Activated CD8-positive, alpha-beta T cell treated with anti-CD3 and anti-CD28 coated beads for 36 hours (primary cell): ENCODE data around the gene CRYL1. TPM values are rescaled to one million over a fixed set of nuclear protein-coding genes. Genes with fewer than 3 reads are reported as not detected.

Source experiments
- ATAC-seq: fragments of 200-7000 bp; cut with Tn5 transposase; one replicate; pipeline ENCODE4 v1.10.0; 2021; ENCODE audit warnings: mild to moderate bottlenecking, moderate library complexity
- CTCF ChIA-PET: fragments of 350-600 bp; sonication (Branson Sonifier 250); formaldehyde crosslinking; loops from one replicate; lab custom pipeline; 2021; ENCODE audit warnings: antibody characterized with exemption; lab: Charles Lee
- POLR2A ChIA-PET: fragments of 350-600 bp; sonication (Branson Sonifier 250); formaldehyde crosslinking; loops from one replicate; lab custom pipeline; 2021; ENCODE audit warnings: antibody characterized with exemption; lab: Charles Lee
- DNase-seq: peaks from one replicate; pipeline ENCODE4 v3.0.0-alpha.2; 2020
- H3K27ac Mint-ChIP-seq: one replicate; pipeline ENCODE4 v1.8.0; 2021; ENCODE audit warnings: mild to moderate bottlenecking, mixed read lengths
- H3K27me3 Mint-ChIP-seq: one replicate; pipeline ENCODE4 v1.8.0; 2021; ENCODE audit warnings: mixed read lengths
- H3K36me3 Mint-ChIP-seq: one replicate; pipeline ENCODE4 v1.8.0; 2021; ENCODE audit warnings: low read depth, mixed read lengths
- H3K4me1 Mint-ChIP-seq: one replicate; pipeline ENCODE4 v1.8.0; 2021; ENCODE audit warnings: low read depth, mixed read lengths
- H3K4me3 Mint-ChIP-seq: one replicate; pipeline ENCODE4 v1.8.0; 2021; ENCODE audit warnings: mild to moderate bottlenecking, moderate library complexity, mixed read lengths
- H3K9me3 Mint-ChIP-seq: one replicate; pipeline ENCODE4 v1.8.0; 2021; ENCODE audit warnings: mixed read lengths
- intact Hi-C: fragments of 100-400 bp; cut with micrococcal nuclease; formaldehyde crosslinking; loops from one replicate; pipeline ENCODE4 v1.10.0; 2022
- total RNA-seq, 2 experiments: library from RNA; stranded (reverse); gene quantifications; one replicate each; pipeline ENCODE4 v1.2.3, GENCODE V29; 2021
- TF ChIP-seq, protein P1 (sequence below): fragments of 200-600 bp; IDR thresholded peaks from one replicate; pipeline ENCODE4 v1.8.0; 2022; ENCODE audit warnings: antibody characterized with exemption, mild to moderate bottlenecking

The CRYL1 gene
- total RNA-seq, 2 experiments from 2014 or later: 8.5 to 9.4 TPM

DNA sequence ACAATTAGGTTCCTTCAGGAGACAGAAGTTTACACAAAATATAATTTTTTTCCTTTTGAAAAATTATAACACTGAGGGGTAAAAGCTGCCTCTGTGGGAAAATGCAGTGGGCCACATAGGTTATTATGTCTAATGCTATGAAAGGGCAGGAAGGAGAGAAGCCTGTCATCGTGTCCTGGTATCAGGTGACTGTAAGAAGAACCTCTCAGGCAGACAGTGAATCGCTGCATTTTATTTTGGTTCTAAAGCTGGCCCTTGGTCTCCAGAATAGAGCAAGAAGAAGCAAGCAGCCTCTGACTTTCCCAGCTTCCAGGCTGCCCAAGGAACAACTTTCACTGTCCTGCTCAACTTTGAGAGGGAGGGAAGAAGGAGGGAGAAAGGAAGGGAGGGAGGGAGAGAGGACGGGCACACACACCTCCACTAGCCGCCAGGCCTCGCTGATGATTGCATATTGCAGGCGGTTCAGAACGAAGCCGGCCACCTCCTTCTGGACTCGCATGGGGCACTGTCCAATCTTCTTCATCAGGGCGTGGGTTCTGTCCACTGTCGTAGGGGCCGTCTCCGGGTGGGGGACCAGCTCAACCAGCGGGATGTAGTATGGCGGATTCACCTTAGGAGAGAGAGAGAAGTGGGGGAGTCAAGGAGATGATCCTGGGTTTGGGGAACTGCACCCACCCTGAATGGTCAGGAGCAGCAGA lies 93.8 kb downstream of the CRYL1 start:
- no peak overlapping the region for H3K4me3 Mint-ChIP-seq
- H3K36me3 Mint-ChIP-seq: peaks cover 5% of the 10 kb centered on the region
- intact Hi-C loops: no loop called here
- H3K27me3 Mint-ChIP-seq: no peaks in the 10 kb centered on the region
- ATAC-seq (no peak), DNase-seq (no peak)
- ChIA-PET CTCF (interaction anchor here (1.0 kb wide), 1 partner anchor 63 kb away, joined by 3 read pairs; no protein-coding TSS in a partner anchor), POLR2A (no interaction called here)
- TF ChIP-seq, protein P1, sequence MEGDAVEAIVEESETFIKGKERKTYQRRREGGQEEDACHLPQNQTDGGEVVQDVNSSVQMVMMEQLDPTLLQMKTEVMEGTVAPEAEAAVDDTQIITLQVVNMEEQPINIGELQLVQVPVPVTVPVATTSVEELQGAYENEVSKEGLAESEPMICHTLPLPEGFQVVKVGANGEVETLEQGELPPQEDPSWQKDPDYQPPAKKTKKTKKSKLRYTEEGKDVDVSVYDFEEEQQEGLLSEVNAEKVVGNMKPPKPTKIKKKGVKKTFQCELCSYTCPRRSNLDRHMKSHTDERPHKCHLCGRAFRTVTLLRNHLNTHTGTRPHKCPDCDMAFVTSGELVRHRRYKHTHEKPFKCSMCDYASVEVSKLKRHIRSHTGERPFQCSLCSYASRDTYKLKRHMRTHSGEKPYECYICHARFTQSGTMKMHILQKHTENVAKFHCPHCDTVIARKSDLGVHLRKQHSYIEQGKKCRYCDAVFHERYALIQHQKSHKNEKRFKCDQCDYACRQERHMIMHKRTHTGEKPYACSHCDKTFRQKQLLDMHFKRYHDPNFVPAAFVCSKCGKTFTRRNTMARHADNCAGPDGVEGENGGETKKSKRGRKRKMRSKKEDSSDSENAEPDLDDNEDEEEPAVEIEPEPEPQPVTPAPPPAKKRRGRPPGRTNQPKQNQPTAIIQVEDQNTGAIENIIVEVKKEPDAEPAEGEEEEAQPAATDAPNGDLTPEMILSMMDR: no peak
- no peaks in the 10 kb centered on the region for H3K9me3 Mint-ChIP-seq
- H3K27ac Mint-ChIP-seq: no peak overlapping the region
- H3K4me1 Mint-ChIP-seq: peaks cover 17% of the 10 kb centered on the region

GRCh38 chr13:20431080-20431479 lies 94.6 kb downstream of the CRYL1 start:
- CTCF ChIA-PET: interaction anchor here (1.0 kb wide), 1 partner anchor 64 kb away, joined by 3 read pairs; no protein-coding TSS in a partner anchor
- no peak overlapping the region for H3K27ac Mint-ChIP-seq
- H3K4me1 Mint-ChIP-seq: peaks cover 23% of the 10 kb centered on the region

GRCh38 chr13:20430296-20430695 lies 95.4 kb downstream of the CRYL1 start:
- intact Hi-C loops: no loop called here
- Mint-ChIP-seq H3K27me3 (no peaks in the 10 kb centered on the region), H3K36me3 (peaks cover 7% of the 10 kb centered on the region), H3K27ac (no peak overlapping the region), H3K4me1 (peaks cover 30% of the 10 kb centered on the region), H3K9me3 (no peaks in the 10 kb centered on the region), H3K4me3 (no peak overlapping the region)
- ChIA-PET POLR2A (no interaction called here), CTCF (no interaction called here)
- DNase-seq: no peak
- TF ChIP-seq, protein P1: no peak
- ATAC-seq: no peak

More at GRCh38 chr13:20431080-20431479, 94.6 kb downstream of the CRYL1 start:
- ATAC-seq (no peak), DNase-seq (no peak)
- Mint-ChIP-seq H3K9me3 (no peaks in the 10 kb centered on the region), H3K36me3 (peaks cover 7% of the 10 kb centered on the region), H3K4me3 (no peak overlapping the region), H3K27me3 (no peaks in the 10 kb centered on the region)
- intact Hi-C loops: no loop called here
- POLR2A ChIA-PET: no interaction called here
- TF ChIP-seq, protein P1: no peak

DNA sequence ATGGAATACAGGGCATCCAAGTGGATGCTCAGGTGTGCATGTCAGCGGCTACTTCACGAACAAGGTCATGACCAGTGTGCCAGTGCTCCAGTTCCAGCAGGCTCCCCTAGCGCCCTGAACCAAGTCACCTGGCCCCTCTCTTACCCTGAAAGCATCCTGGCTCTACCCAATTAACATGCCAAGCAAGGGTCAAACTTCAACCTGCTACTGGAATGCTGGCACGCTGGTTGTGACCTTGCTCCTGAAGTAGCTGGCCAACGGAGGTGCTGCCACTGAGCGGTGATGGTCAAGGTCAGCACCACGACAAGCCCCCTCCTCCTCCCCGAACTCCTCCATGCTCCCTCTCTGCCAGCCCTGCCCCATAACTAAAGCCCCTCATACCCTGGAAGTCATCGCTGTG lies 96.0 kb downstream of the CRYL1 start:
- peaks cover 30% of the 10 kb centered on the region for H3K4me1 Mint-ChIP-seq
- H3K27me3 Mint-ChIP-seq: no peaks in the 10 kb centered on the region
- ATAC-seq (no peak), DNase-seq (no peak)
- CTCF ChIA-PET: no interaction called here
- POLR2A ChIA-PET: no interaction called here
- TF ChIP-seq, protein P1: no peak
- intact Hi-C loops: no loop called here
- H3K36me3 Mint-ChIP-seq: peaks cover 7% of the 10 kb centered on the region
- no peak overlapping the region for H3K4me3 Mint-ChIP-seq
- no peaks in the 10 kb centered on the region for H3K9me3 Mint-ChIP-seq
- H3K27ac Mint-ChIP-seq: no peak overlapping the region
